Stimulated activated CD8-positive, alpha-beta memory T cell treated with anti-CD3 and anti-CD28 coated beads, Interleukin-15, amount 100 ng/mL, for 1 hour (primary cell): Measurements from ENCODE around the gene KCNJ3.
"Not testable (repeated sequence)": the region's sequence is repeated elsewhere in the genome, so short reads cannot be mapped to it uniquely, and the experiment has no call there.

Experiments used
- DNase-seq: peaks from one replicate; pipeline ENCODE4 v3.0.0-alpha.2; 2020; ENCODE audit warnings: low read depth

KCNJ3 gene

DNA sequence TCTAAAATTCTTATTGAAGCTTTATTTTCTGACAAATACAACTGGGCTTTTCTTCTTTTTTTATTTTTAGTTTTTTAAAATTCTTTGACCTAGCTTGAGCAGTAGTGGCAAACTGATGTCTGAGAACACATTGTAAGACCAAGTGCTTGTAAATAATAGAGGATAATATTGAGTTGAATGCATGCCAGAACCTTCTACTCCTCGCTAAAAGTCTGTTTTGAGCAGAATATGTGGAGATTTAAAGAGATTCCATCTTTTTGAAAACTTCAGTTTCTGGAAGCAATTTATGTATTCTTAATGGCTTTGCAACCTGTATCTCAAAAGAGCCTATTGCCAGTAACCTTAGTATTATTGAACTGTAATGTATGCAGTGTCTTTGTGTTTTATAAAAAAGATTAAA, 148.3 kb downstream of the KCNJ3 start:
- no peak for DNase-seq

DNA sequence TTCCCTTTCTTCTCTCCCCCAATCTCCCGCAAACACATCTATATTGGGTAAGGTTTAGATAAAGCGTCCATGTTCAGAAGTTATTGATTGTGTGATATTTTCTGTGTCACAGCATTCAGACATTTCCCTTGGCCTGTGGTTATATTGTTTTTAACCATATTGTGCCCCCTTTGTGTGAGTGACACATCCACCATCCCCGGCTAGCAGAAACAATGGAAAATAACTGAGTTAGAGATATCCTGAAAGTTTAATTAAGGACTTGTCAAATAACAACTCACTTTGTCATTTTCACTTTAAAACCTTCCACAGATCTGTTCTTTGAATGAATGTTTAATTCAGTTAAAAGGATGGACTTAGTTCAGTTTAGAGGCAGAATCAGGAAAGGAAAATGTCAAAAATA, 151.0 kb downstream of the KCNJ3 start:
- DNase-seq, result no peak

DNA sequence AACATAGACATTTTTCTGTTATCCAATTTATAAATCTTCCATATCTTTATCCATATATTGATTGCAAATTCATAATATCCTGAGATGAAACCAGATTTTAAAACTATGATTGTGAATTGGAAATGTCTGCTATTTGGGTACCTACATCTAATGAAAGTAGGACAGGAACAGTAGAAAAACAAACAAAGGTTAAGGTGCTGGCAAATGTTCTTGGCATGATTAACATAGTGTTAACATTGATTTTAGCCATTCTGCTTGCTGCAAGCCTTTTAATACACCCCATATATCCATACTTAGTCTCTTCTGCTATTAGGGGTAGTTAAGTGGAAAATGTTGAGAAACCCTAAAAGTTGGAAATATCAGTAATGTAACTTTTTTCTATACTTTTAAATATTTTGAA, 152.0 kb downstream of the KCNJ3 start:
- no peak for DNase-seq

DNA sequence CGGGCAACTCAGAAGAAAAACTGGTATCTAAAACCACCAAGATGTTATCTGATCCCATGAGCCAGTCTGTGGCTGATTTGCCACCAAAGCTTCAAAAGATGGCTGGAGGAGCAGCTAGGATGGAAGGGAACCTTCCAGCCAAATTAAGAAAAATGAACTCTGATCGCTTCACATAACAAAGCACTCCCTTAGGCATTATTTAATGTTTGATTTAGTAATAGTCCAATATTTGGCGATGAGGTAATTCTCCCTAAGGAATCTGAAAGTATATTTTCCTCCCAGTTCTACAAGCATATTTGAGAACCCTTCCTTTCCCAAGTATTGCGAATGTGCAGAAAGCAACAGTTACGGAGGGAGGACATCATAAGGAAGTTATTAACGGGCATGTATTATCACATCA, 156.6 kb downstream of the KCNJ3 start:
- no peak for DNase-seq

DNA sequence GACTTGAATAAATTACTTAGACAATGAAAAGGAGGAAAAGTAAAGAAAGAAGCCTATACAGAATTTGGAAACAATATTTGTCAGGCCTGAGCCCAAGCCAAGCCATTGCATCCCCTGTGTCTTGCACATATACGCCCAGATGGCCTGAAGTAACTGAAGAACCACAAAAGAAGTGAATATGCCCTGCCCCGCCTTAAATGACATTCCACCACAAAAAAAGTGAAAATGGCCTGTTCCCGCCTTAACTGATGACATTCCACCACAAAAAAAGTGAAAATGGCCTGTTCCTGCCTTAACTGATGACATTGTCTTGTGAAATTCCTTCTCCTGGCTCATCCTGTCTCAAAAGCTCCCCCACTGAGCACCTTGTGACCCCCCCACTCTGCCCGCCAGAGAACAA, 168.7 kb downstream of the KCNJ3 start:
- not testable (repeated sequence) for DNase-seq

GRCh38 chr2:154875999-154876398, 177.5 kb downstream of the KCNJ3 start:
- no peak for DNase-seq

GRCh38 chr2:154882725-154883124, 184.2 kb downstream of the KCNJ3 start:
- DNase-seq, result no peak

GRCh38 chr2:154886316-154886715, 187.8 kb downstream of the KCNJ3 start:
- DNase-seq, result no peak

GRCh38 chr2:154898269-154898668, 199.8 kb downstream of the KCNJ3 start:
- DNase-seq, result no peak

DNA sequence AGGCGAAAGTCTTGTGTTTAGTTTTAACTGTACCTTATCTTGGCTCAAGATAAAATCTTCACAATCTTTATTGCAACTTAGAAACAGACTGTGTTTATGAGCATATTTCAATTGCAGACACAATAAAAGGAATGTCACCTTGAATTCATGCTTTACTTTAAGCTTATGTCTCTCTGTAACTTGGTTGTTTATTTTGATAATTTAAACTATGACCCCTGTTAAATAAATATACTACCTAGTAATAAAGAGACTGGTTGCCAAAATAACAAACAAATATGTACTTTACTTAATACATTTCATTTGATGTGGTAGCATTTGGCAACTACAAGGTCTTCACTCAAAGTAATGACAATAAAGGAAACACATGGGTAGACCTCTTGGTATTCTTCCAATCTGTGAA, 202.6 kb downstream of the KCNJ3 start:
- DNase-seq, result no peak
